WTC11 (cell line): ENCODE measurements around the gene WEE1. TPM values are rescaled to one million over a fixed set of nuclear protein-coding genes. Genes with fewer than 3 reads are reported as not detected.

Experiments
- ATAC-seq: fragments of 200-7000 bp; cut with Tn5 transposase; 2 replicates; pipeline ENCODE4 v1.10.0; 2021; ENCODE audit warnings: mild to moderate bottlenecking, moderate library complexity
- CTCF ChIA-PET: fragments of 300-600 bp; sonication (Branson Sonifier 250); formaldehyde crosslinking; loops from one replicate; lab custom pipeline; 2021; ENCODE audit warnings: antibody characterized with exemption; lab: Charles Lee
- POLR2A ChIA-PET: fragments of 350-600 bp; sonication (Branson Sonifier 250); formaldehyde crosslinking; loops from one replicate; lab custom pipeline; 2021; ENCODE audit warnings: antibody characterized with exemption; lab: Charles Lee
- DNase-seq: peaks from one replicate; pipeline ENCODE4 v3.0.0; 2021; ENCODE audit warnings: low spot score
- H3K27ac Mint-ChIP-seq: 2 replicates; pipeline ENCODE4 v1.8.0; 2021; ENCODE audit warnings: mixed read lengths
- H3K27me3 Mint-ChIP-seq: 2 replicates; pipeline ENCODE4 v1.8.0; 2021; ENCODE audit warnings: low read depth, mild to moderate bottlenecking, moderate library complexity, mixed read lengths
- H3K36me3 Mint-ChIP-seq: 2 replicates; pipeline ENCODE4 v1.8.0; 2021; ENCODE audit warnings: mixed read lengths
- H3K4me1 Mint-ChIP-seq: 2 replicates; pipeline ENCODE4 v1.8.0; 2022; ENCODE audit warnings: mixed read lengths
- H3K4me3 Mint-ChIP-seq: 2 replicates; pipeline ENCODE4 v1.8.0; 2021; ENCODE audit warnings: mild to moderate bottlenecking, moderate library complexity, mixed read lengths
- H3K9me3 Mint-ChIP-seq: 2 replicates; pipeline ENCODE4 v1.8.0; 2021; ENCODE audit warnings: mixed read lengths
- ATF1 ChIP-seq: sonication (generic); formaldehyde crosslinking; IDR thresholded peaks from 2 replicates; pipeline ENCODE4 v1.8.1; 2023; ENCODE audit warnings: mild to moderate bottlenecking, moderate library complexity, missing genetic modification reagents
- CBFB ChIP-seq: sonication (generic); formaldehyde crosslinking; IDR thresholded peaks from 2 replicates; pipeline ENCODE4 v1.8.1; 2022; ENCODE audit warnings: mild to moderate bottlenecking, low read depth, missing genetic modification reagents
- GTF2I ChIP-seq: fragments of 250-450 bp; sonication (Bioruptor Pico); conservative IDR thresholded peaks from 2 replicates; pipeline ENCODE4 v1.4.0; 2021; ENCODE audit warnings: mild to moderate bottlenecking
- NFATC4 ChIP-seq: fragments of 250-450 bp; sonication (Bioruptor Pico); IDR thresholded peaks from 2 replicates; pipeline ENCODE4 v1.9.0; 2021; ENCODE audit warnings: mild to moderate bottlenecking
- NFYB ChIP-seq: sonication (generic); formaldehyde crosslinking; conservative IDR thresholded peaks from 2 replicates; pipeline ENCODE4 v1.8.0; 2022; ENCODE audit warnings: low read depth, missing genetic modification reagents
- NR1H2 ChIP-seq: sonication (generic); formaldehyde crosslinking; IDR thresholded peaks from 2 replicates; pipeline ENCODE4 v1.9.0; 2021; ENCODE audit warnings: mild to moderate bottlenecking, moderate library complexity, missing genetic modification reagents
- OVOL2 ChIP-seq: fragments of 250-450 bp; sonication (Bioruptor Pico); IDR thresholded peaks from 2 replicates; pipeline ENCODE4 v1.9.0; 2021; ENCODE audit warnings: mild to moderate bottlenecking, borderline replicate concordance
- SP1 ChIP-seq: sonication (generic); formaldehyde crosslinking; conservative IDR thresholded peaks from 2 replicates; pipeline ENCODE4 v1.8.1; 2022; ENCODE audit warnings: missing genetic modification reagents
- ZNF219 ChIP-seq: sonication (generic); formaldehyde crosslinking; IDR thresholded peaks from 2 replicates; pipeline ENCODE4 v1.8.0; 2023; ENCODE audit warnings: missing genetic modification reagents, mild to moderate bottlenecking, borderline replicate concordance
- ZNF396 ChIP-seq: fragments of 250-450 bp; sonication (Bioruptor Pico); IDR thresholded peaks from 2 replicates; pipeline ENCODE4 v1.8.0; 2021; ENCODE audit warnings: mild to moderate bottlenecking, moderate library complexity, borderline replicate concordance
- ZNF416 ChIP-seq: fragments of 250-450 bp; sonication (Bioruptor Pico); IDR thresholded peaks from 2 replicates; pipeline ENCODE4 v1.9.0; 2021; ENCODE audit warnings: mild to moderate bottlenecking, inconsistent platforms
- total RNA-seq: library from RNA; stranded (reverse); gene quantifications from 3 replicates; pipeline ENCODE4 v1.2.3, GENCODE V29; 2021
- TF ChIP-seq, protein P1 (sequence below): sonication (generic); formaldehyde crosslinking; IDR thresholded peaks from 2 replicates; pipeline ENCODE4 v1.8.0; 2022; ENCODE audit warnings: mild to moderate bottlenecking, missing genetic modification reagents
- TF ChIP-seq, protein P2 (sequence below): sonication (generic); formaldehyde crosslinking; IDR thresholded peaks from 2 replicates; pipeline ENCODE4 v1.8.0; 2022; ENCODE audit warnings: missing genetic modification reagents
- TF ChIP-seq, protein P3 (sequence below): sonication (generic); formaldehyde crosslinking; IDR thresholded peaks from 2 replicates; pipeline ENCODE4 v1.8.1; 2023; ENCODE audit warnings: mild to moderate bottlenecking, missing genetic modification reagents, moderate library complexity
- TF ChIP-seq, protein P4 (sequence below): sonication (generic); formaldehyde crosslinking; IDR thresholded peaks from 2 replicates; pipeline ENCODE4 v1.8.1; 2023; ENCODE audit warnings: mild to moderate bottlenecking, missing genetic modification reagents
- TF ChIP-seq, protein P5 (sequence below): sonication (generic); formaldehyde crosslinking; IDR thresholded peaks from 2 replicates; pipeline ENCODE4 v1.8.1; 2022; ENCODE audit warnings: mild to moderate bottlenecking, missing genetic modification reagents, moderate library complexity, borderline replicate concordance
- TF ChIP-seq, protein P6 (sequence below): sonication (generic); formaldehyde crosslinking; IDR thresholded peaks from 2 replicates; pipeline ENCODE4 v1.8.1; 2023; ENCODE audit warnings: mild to moderate bottlenecking, missing genetic modification reagents
- TF ChIP-seq, protein P7 (sequence below): fragments of 250-450 bp; sonication (Bioruptor Pico); IDR thresholded peaks from 2 replicates; pipeline ENCODE4 v1.9.0; 2021; ENCODE audit warnings: mild to moderate bottlenecking

The WEE1 gene
- total RNA-seq, 1 experiment from 2014 or later = 109 TPM

DNA sequence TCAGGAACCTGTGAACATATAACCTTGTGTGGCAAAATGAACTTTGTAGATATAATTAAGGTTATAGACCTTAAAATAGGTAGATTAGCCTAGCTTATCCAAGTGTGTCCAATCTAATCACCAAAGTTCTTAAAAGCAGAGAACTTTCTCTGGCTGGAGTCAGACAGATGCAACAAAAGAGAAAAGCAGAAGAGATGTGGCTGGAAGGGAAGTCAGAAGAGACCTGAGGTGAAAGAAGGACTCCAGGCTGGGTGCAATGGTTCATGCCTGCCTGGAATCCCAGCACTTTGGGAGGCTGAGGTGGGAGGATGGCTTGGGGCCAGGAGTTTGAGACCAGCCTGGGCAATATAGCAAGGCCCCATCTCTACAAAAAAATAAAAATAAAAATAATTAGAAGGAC is 51.0 kb downstream of the WEE1 start:
- H3K9me3 Mint-ChIP-seq = peaks cover 17% of the 10 kb centered on the region
- no peak overlapping the region for H3K27ac Mint-ChIP-seq
- peaks cover 45% of the 10 kb centered on the region for H3K4me1 Mint-ChIP-seq
- peaks cover 2% of the 10 kb centered on the region; the same call in 1 of the 2 replicates for H3K36me3 Mint-ChIP-seq
- DNase-seq (no peak), ATAC-seq (no peak)
- CTCF ChIA-PET = interaction anchor here (1.8 kb wide), 1 partner anchor 11 kb away, joined by 5 read pairs; no protein-coding TSS in a partner anchor
- H3K4me3 Mint-ChIP-seq = no peak overlapping the region
- POLR2A ChIA-PET = no interaction called here
- TF ChIP-seq, protein P1, sequence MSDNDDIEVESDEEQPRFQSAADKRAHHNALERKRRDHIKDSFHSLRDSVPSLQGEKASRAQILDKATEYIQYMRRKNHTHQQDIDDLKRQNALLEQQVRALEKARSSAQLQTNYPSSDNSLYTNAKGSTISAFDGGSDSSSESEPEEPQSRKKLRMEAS (CRISPR knock-in tag) = no peak
- TF ChIP-seq, protein P2, sequence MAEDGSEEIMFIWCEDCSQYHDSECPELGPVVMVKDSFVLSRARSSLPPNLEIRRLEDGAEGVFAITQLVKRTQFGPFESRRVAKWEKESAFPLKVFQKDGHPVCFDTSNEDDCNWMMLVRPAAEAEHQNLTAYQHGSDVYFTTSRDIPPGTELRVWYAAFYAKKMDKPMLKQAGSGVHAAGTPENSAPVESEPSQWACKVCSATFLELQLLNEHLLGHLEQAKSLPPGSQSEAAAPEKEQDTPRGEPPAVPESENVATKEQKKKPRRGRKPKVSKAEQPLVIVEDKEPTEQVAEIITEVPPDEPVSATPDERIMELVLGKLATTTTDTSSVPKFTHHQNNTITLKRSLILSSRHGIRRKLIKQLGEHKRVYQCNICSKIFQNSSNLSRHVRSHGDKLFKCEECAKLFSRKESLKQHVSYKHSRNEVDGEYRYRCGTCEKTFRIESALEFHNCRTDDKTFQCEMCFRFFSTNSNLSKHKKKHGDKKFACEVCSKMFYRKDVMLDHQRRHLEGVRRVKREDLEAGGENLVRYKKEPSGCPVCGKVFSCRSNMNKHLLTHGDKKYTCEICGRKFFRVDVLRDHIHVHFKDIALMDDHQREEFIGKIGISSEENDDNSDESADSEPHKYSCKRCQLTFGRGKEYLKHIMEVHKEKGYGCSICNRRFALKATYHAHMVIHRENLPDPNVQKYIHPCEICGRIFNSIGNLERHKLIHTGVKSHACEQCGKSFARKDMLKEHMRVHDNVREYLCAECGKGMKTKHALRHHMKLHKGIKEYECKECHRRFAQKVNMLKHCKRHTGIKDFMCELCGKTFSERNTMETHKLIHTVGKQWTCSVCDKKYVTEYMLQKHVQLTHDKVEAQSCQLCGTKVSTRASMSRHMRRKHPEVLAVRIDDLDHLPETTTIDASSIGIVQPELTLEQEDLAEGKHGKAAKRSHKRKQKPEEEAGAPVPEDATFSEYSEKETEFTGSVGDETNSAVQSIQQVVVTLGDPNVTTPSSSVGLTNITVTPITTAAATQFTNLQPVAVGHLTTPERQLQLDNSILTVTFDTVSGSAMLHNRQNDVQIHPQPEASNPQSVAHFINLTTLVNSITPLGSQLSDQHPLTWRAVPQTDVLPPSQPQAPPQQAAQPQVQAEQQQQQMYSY = no peak
- TF ChIP-seq GTF2I (CRISPR knock-in tag) = no peak
- H3K27me3 Mint-ChIP-seq = no peaks in the 10 kb centered on the region

DNA sequence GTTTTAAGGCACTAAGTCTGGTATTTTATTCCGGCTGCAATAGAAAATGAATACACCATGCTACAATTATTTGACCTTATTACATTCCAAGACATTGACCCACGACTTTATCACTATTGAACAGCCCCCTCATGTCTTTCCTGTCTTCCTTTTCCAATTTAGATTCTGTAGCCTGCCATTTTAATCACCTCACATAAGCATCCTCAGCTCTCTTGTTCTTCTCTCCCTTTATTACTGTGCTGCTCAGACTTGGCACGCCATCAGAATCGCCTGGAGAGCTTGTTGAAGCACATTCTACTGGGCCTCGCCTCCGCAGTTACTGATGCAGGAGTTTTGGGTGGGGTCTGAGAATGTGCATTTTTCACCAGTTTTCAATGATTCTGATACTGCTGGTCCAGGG is 51.7 kb downstream of the WEE1 start:
- no peak for ATAC-seq
- POLR2A ChIA-PET = no interaction called here
- H3K27ac Mint-ChIP-seq = no peak overlapping the region

DNA sequence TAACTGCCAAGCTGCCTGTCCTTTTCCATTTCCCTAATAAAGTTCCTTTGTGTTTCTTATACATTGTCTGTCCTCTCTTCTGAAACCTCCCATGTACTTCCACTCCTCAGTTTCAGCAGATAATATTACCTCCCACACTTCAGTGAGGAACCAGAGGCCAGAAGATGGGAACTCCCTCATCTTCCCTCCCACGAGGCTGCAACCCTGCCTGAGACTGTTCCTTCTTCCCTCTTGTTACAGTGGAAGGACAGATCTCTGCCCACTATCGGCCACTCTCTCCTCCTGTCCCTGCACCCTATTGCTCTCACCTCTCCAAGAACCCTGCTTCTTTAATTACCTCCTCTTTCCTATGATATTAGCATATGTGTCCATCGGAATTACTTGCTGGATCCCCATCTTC is 52.3 kb downstream of the WEE1 start:
- DNase-seq = no peak
- Mint-ChIP-seq H3K4me1 (peaks cover 45% of the 10 kb centered on the region), H3K27me3 (no peaks in the 10 kb centered on the region), H3K9me3 (peaks cover 17% of the 10 kb centered on the region), H3K4me3 (no peak overlapping the region), H3K27ac (peak overlapping the region; percentile 99), H3K36me3 (peaks cover 2% of the 10 kb centered on the region; the same call in 1 of the 2 replicates)
- ChIA-PET POLR2A (no interaction called here), CTCF (interaction anchor here (1.8 kb wide), 1 partner anchor 13 kb away, joined by 5 read pairs; no protein-coding TSS in a partner anchor)
- ATAC-seq = no peak
- TF ChIP-seq, protein P3, sequence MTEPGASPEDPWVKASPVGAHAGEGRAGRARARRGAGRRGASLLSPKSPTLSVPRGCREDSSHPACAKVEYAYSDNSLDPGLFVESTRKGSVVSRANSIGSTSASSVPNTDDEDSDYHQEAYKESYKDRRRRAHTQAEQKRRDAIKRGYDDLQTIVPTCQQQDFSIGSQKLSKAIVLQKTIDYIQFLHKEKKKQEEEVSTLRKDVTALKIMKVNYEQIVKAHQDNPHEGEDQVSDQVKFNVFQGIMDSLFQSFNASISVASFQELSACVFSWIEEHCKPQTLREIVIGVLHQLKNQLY (CRISPR knock-in tag) = no peak
- TF ChIP-seq CBFB (CRISPR knock-in tag) (no peak), ATF1 (no peak), NFATC4 (CRISPR knock-in tag) (no peak), ZNF396 (CRISPR knock-in tag) (no peak), SP1 (no peak), OVOL2 (CRISPR knock-in tag) (no peak)
- TF ChIP-seq, protein P4, sequence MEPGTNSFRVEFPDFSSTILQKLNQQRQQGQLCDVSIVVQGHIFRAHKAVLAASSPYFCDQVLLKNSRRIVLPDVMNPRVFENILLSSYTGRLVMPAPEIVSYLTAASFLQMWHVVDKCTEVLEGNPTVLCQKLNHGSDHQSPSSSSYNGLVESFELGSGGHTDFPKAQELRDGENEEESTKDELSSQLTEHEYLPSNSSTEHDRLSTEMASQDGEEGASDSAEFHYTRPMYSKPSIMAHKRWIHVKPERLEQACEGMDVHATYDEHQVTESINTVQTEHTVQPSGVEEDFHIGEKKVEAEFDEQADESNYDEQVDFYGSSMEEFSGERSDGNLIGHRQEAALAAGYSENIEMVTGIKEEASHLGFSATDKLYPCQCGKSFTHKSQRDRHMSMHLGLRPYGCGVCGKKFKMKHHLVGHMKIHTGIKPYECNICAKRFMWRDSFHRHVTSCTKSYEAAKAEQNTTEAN = no peak
- TF ChIP-seq, protein P5, sequence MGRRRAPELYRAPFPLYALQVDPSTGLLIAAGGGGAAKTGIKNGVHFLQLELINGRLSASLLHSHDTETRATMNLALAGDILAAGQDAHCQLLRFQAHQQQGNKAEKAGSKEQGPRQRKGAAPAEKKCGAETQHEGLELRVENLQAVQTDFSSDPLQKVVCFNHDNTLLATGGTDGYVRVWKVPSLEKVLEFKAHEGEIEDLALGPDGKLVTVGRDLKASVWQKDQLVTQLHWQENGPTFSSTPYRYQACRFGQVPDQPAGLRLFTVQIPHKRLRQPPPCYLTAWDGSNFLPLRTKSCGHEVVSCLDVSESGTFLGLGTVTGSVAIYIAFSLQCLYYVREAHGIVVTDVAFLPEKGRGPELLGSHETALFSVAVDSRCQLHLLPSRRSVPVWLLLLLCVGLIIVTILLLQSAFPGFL (CRISPR knock-in tag) = no peak

More for the DNA sequence above, 51.7 kb downstream of the WEE1 start:
- H3K4me3 Mint-ChIP-seq = no peak overlapping the region
- CTCF ChIA-PET = interaction anchor here (1.8 kb wide), 1 partner anchor 12 kb away, joined by 5 read pairs; no protein-coding TSS in a partner anchor
- no peaks in the 10 kb centered on the region for H3K27me3 Mint-ChIP-seq
- H3K36me3 Mint-ChIP-seq = peaks cover 2% of the 10 kb centered on the region; the same call in 1 of the 2 replicates
- peaks cover 17% of the 10 kb centered on the region for H3K9me3 Mint-ChIP-seq
- TF ChIP-seq, protein P1 (CRISPR knock-in tag) = no peak
- TF ChIP-seq NFYB (CRISPR knock-in tag) (no peak), OVOL2 (CRISPR knock-in tag) (no peak), ZNF219 (CRISPR knock-in tag) (no peak), SP1 (no peak), ATF1 (no peak), NR1H2 (CRISPR knock-in tag) (no peak), ZNF416 (CRISPR knock-in tag) (no peak)
- TF ChIP-seq, protein P6, sequence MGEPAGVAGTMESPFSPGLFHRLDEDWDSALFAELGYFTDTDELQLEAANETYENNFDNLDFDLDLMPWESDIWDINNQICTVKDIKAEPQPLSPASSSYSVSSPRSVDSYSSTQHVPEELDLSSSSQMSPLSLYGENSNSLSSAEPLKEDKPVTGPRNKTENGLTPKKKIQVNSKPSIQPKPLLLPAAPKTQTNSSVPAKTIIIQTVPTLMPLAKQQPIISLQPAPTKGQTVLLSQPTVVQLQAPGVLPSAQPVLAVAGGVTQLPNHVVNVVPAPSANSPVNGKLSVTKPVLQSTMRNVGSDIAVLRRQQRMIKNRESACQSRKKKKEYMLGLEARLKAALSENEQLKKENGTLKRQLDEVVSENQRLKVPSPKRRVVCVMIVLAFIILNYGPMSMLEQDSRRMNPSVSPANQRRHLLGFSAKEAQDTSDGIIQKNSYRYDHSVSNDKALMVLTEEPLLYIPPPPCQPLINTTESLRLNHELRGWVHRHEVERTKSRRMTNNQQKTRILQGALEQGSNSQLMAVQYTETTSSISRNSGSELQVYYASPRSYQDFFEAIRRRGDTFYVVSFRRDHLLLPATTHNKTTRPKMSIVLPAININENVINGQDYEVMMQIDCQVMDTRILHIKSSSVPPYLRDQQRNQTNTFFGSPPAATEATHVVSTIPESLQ (CRISPR knock-in tag) = no peak
- TF ChIP-seq, protein P7, sequence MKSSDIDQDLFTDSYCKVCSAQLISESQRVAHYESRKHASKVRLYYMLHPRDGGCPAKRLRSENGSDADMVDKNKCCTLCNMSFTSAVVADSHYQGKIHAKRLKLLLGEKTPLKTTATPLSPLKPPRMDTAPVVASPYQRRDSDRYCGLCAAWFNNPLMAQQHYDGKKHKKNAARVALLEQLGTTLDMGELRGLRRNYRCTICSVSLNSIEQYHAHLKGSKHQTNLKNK (CRISPR knock-in tag) = no peak
- TF ChIP-seq, protein P3 (CRISPR knock-in tag) = no peak
- TF ChIP-seq, all 79 proteins: peak for 0
- peaks cover 45% of the 10 kb centered on the region for H3K4me1 Mint-ChIP-seq
- no peak for DNase-seq
